ENCODE measurements around the gene OSBP2.

GRCh38 chr22:30803679-30804078 is 109.0 kb downstream of the OSBP2 start:
- TF ChIP-seq POLR2AphosphoS5 (IDR thresholded peaks at IDR 0.05; ENCODE audit: low read depth, low read length) (no peak), TAF1 (IDR thresholded peaks at IDR 0.05; ENCODE audit: borderline replicate concordance, insufficient read depth, low read length) (no peak), FOXP2 (optimal IDR thresholded peaks at IDR 0.05; ENCODE audit: borderline replicate concordance, extremely low read depth, extremely low read length, insufficient read depth) (no peak)
- TF ChIP-seq, protein P1, sequence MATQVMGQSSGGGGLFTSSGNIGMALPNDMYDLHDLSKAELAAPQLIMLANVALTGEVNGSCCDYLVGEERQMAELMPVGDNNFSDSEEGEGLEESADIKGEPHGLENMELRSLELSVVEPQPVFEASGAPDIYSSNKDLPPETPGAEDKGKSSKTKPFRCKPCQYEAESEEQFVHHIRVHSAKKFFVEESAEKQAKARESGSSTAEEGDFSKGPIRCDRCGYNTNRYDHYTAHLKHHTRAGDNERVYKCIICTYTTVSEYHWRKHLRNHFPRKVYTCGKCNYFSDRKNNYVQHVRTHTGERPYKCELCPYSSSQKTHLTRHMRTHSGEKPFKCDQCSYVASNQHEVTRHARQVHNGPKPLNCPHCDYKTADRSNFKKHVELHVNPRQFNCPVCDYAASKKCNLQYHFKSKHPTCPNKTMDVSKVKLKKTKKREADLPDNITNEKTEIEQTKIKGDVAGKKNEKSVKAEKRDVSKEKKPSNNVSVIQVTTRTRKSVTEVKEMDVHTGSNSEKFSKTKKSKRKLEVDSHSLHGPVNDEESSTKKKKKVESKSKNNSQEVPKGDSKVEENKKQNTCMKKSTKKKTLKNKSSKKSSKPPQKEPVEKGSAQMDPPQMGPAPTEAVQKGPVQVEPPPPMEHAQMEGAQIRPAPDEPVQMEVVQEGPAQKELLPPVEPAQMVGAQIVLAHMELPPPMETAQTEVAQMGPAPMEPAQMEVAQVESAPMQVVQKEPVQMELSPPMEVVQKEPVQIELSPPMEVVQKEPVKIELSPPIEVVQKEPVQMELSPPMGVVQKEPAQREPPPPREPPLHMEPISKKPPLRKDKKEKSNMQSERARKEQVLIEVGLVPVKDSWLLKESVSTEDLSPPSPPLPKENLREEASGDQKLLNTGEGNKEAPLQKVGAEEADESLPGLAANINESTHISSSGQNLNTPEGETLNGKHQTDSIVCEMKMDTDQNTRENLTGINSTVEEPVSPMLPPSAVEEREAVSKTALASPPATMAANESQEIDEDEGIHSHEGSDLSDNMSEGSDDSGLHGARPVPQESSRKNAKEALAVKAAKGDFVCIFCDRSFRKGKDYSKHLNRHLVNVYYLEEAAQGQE (IDR thresholded peaks at IDR 0.05; ENCODE audit: insufficient read depth in 1 of 2, low read depth in 2 of 2, low read length in 2 of 2): no peak

All from PFSK-1 (cell line).